ENCODE results near the gene TNFRSF4.
"Not testable (repeated sequence)": the region's sequence is repeated elsewhere in the genome, so short reads cannot be mapped to it uniquely, and the experiment has no call there.

Gene TNFRSF4

GRCh38 chr1:1200876-1201810, 12.8 kb downstream of the TNFRSF4 start:
- TF ChIP-seq ZNF274 (IDR thresholded peaks at IDR 0.05; ENCODE audit: low read depth, low read length) = no peak
- no peak overlapping the region; the same call in 1 of the 2 replicates for H3K4me3 ChIP-seq (ENCODE audit: low read length)

GRCh38 chr1:1199961-1200875, 13.7 kb downstream of the TNFRSF4 start:
- no peak for TF ChIP-seq ZNF274 (IDR thresholded peaks at IDR 0.05; ENCODE audit: low read depth, low read length)
- H3K4me3 ChIP-seq (ENCODE audit: low read length) = no peak overlapping the region

- H3K4me3 ChIP-seq (ENCODE audit: low read length) = no peak overlapping the region
- no peak for TF ChIP-seq ZNF274 (IDR thresholded peaks at IDR 0.05; ENCODE audit: low read depth, low read length)
Measured at GRCh38 chr1:1199141-1199960, 14.6 kb downstream of the TNFRSF4 start.

GRCh38 chr1:1198423-1199140, 15.4 kb downstream of the TNFRSF4 start:
- no peak for TF ChIP-seq ZNF274 (IDR thresholded peaks at IDR 0.05; ENCODE audit: low read depth, low read length)
- no peak overlapping the region for H3K4me3 ChIP-seq (ENCODE audit: low read length)

- no peak overlapping the region for H3K4me3 ChIP-seq (ENCODE audit: low read length)
- TF ChIP-seq ZNF274 (IDR thresholded peaks at IDR 0.05; ENCODE audit: low read depth, low read length) = no peak
Measured at GRCh38 chr1:1197551-1198422, 16.2 kb downstream of the TNFRSF4 start.

GRCh38 chr1:1197188-1197500, 16.8 kb downstream of the TNFRSF4 start:
- no peak overlapping the region for H3K4me3 ChIP-seq (ENCODE audit: low read length)
- no peak for TF ChIP-seq ZNF274 (IDR thresholded peaks at IDR 0.05; ENCODE audit: low read depth, low read length)

- TF ChIP-seq ZNF274 (IDR thresholded peaks at IDR 0.05; ENCODE audit: low read depth, low read length) = no peak
- no peak overlapping the region for H3K4me3 ChIP-seq (ENCODE audit: low read length)
Measured at GRCh38 chr1:1196431-1197187, 17.3 kb downstream of the TNFRSF4 start.

- not testable (repeated sequence) for H3K4me3 ChIP-seq (ENCODE audit: low read length)
Measured at GRCh38 chr1:1195726-1196125, 18.2 kb downstream of the TNFRSF4 start.

- TF ChIP-seq ZNF274 (IDR thresholded peaks at IDR 0.05; ENCODE audit: low read depth, low read length) = no peak
- no peak overlapping the region for H3K4me3 ChIP-seq (ENCODE audit: low read length)
Measured at GRCh38 chr1:1194723-1195122, 19.2 kb downstream of the TNFRSF4 start.

GRCh38 chr1:1191734-1192133, 22.2 kb downstream of the TNFRSF4 start:
- H3K4me3 ChIP-seq (ENCODE audit: low read length) = no peak overlapping the region
- TF ChIP-seq ZNF274 (IDR thresholded peaks at IDR 0.05; ENCODE audit: low read depth, low read length) = no peak

GRCh38 chr1:1189111-1189510, 24.8 kb downstream of the TNFRSF4 start:
- H3K4me3 ChIP-seq (ENCODE audit: low read length) = no peak overlapping the region
- TF ChIP-seq ZNF274 (IDR thresholded peaks at IDR 0.05; ENCODE audit: low read depth, low read length) = no peak

GRCh38 chr1:1187938-1188337, 26.0 kb downstream of the TNFRSF4 start:
- no peak overlapping the region for H3K4me3 ChIP-seq (ENCODE audit: low read length)
- no peak for TF ChIP-seq ZNF274 (IDR thresholded peaks at IDR 0.05; ENCODE audit: low read depth, low read length)

Measured in GM08714 (cell line).